Testis (tissue), 3 donors: Measurements from ENCODE around the gene ARHGDIA. TPM values are rescaled to one million over a fixed set of nuclear protein-coding genes. Genes with fewer than 3 reads are reported as not detected.

Experiments used
- DNase-seq: peaks from one replicate; pipeline ENCODE4 v3.0.0-alpha.2; 2019
- H3K27ac ChIP-seq, 2 donors: fragments of 200-600 bp; sonication (generic); one replicate each; pipeline ENCODE4 v1.5.1; 2019
- H3K27me3 ChIP-seq: fragments of 200-600 bp; sonication (generic); one replicate; pipeline ENCODE4 v1.5.1; 2019
- H3K36me3 ChIP-seq: fragments of 200-600 bp; sonication (generic); one replicate; pipeline ENCODE4 v1.5.1; 2017; ENCODE audit warnings: low read depth; ENCODE audit errors: missing control alignments
- H3K4me1 ChIP-seq: fragments of 200-600 bp; sonication (generic); one replicate; pipeline ENCODE4 v1.5.1; 2019
- H3K4me3 ChIP-seq, 2 donors: fragments of 200-600 bp; sonication (generic); one replicate each; pipeline ENCODE4 v1.5.1; 2017 to 2019
- H3K9me3 ChIP-seq: fragments of 200-600 bp; sonication (generic); one replicate; pipeline ENCODE4 v1.5.1; 2017
- POLR2A ChIP-seq: fragments of 450-650 bp; IDR thresholded peaks from one replicate; pipeline ENCODE4 v1.6.1; 2017; ENCODE audit warnings: antibody characterized with exemption, mild to moderate bottlenecking, moderate library complexity
- WGBS, 2 donors: methylation state at CpG; one replicate each; pipeline ENCODE4 v1.1.5; 2018; 5-methylcytosine and 5-hydroxymethylcytosine counted together
- intact Hi-C: fragments of 100-400 bp; cut with DNase I; formaldehyde crosslinking; loops from one replicate; pipeline ENCODE4 v1.15.1; 2023; ENCODE audit warnings: low total_unique reads
- polyA plus RNA-seq: library from polyadenylated mRNA; stranded (reverse); fragments of 350-450 nt; fragmentation: Illumina TruSeq; extraction: RNeasy Lipid Tissue Mini Kit (QIAGEN cat#74804); gene quantifications from one replicate; pipeline ENCODE4 v1.2.3, GENCODE V29; 2014; ENCODE audit warnings: low read depth, low replicate concordance; ENCODE audit not compliant: insufficient read depth
- total RNA-seq, 2 donors: library from RNA; depleted of rRNA; stranded (reverse); fragments of >200 nt; gene quantifications; one replicate each; pipeline ENCODE4 v1.2.3, GENCODE V29; 2016
- TF ChIP-seq, protein P1 (sequence below), 3 experiments: fragments of 450-650 bp in 2 of 3; fragments of 200-600 bp in 1 of 3; sonication (generic) in 1 of 3; IDR thresholded peaks; one replicate each; pipeline ENCODE4 v1.5.1; 2016 to 2019; ENCODE audit warnings: antibody characterized with exemption in 3 of 3, mild to moderate bottlenecking in 2 of 3, moderate library complexity in 1 of 3

The ARHGDIA gene
- total and polyA plus RNA-seq, 3 donors from 2014 or later, result 135 to 201 (median 161) TPM

DNA sequence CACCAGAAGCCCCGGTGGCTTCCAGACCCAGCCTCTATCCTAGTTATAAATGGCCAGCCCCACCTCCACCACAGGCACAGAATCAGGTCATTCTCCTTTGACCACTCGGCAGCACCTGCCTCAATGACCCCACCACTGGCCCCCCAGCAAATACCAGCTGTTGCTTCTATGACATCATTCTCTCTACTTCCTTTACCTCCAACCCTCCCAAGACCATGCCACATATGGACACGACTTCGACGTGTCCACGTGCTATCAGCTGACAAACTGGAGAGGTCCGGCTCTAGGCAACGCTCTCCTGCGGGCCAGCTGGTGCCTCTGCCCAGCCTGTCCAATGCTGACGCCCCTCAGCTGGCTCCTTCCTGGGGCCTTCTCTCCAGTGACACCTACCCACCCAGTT lies 14.3 kb upstream of the ARHGDIA start:
- 86% methylated on average over 10 of the region's 10 CpGs for WGBS, 2 donors
- no peak overlapping the region for H3K27ac ChIP-seq
- intact Hi-C loops, result no loop called here
- no peaks in the 10 kb centered on the region for H3K9me3 ChIP-seq
- H3K4me3 ChIP-seq, result no peak overlapping the region
- no peaks in the 10 kb centered on the region for H3K36me3 ChIP-seq
- no peak for TF ChIP-seq POLR2A
- TF ChIP-seq, protein P1, sequence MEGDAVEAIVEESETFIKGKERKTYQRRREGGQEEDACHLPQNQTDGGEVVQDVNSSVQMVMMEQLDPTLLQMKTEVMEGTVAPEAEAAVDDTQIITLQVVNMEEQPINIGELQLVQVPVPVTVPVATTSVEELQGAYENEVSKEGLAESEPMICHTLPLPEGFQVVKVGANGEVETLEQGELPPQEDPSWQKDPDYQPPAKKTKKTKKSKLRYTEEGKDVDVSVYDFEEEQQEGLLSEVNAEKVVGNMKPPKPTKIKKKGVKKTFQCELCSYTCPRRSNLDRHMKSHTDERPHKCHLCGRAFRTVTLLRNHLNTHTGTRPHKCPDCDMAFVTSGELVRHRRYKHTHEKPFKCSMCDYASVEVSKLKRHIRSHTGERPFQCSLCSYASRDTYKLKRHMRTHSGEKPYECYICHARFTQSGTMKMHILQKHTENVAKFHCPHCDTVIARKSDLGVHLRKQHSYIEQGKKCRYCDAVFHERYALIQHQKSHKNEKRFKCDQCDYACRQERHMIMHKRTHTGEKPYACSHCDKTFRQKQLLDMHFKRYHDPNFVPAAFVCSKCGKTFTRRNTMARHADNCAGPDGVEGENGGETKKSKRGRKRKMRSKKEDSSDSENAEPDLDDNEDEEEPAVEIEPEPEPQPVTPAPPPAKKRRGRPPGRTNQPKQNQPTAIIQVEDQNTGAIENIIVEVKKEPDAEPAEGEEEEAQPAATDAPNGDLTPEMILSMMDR (IDR thresholded peaks at IDR 0.05), result no peak
- H3K27me3 ChIP-seq, result no peaks in the 10 kb centered on the region
- DNase-seq, result no peak
- H3K4me1 ChIP-seq, result peaks cover 6% of the 10 kb centered on the region

DNA sequence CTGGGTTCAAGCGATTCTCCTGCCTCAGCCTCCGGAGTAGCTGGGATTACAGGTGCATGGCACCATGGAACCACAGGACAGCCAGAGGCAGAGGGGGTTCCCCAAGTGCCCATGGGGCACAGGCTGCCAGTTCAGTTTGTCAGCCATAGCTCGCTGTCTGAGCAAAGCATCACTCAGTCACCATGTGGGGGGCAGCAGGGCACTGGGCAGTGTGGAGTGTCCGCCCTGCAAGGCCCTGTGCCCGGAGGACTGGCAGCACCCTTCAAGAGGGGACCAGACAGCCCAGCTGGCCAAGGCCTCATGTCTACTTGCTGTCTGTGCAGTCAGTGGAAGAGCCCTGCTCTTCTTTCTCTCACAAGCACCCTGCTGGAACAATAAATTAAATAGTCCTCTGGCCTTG lies 13.8 kb upstream of the ARHGDIA start:
- no peak overlapping the region for H3K4me3 ChIP-seq
- H3K27me3 ChIP-seq, result no peaks in the 10 kb centered on the region
- no peaks in the 10 kb centered on the region for H3K36me3 ChIP-seq

DNA sequence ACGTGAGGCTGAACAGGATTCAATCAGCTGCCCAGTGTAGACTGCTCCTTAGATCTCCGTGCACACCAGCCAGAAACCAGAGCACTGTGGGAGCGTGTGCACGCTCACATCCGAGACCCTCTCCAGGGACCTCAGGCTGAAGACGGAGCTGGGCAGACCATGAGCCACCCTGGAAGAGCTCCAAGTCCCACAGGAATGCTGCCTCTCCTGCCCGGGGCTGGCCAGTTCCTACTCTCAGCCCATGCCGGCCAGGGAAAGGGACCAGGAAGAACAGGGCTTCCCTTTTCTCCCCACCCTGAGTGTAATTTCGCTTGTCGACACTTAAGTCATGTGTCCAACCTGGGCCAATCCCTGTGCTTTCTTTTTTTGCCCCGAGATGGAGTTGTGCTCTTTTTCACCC lies 13.4 kb upstream of the ARHGDIA start:
- 45 to 59% methylated on average over 10 to 11 of the region's 11 CpGs for WGBS, 2 donors

More for the DNA sequence above, 13.8 kb upstream of the ARHGDIA start:
- no peak for DNase-seq
- 90 to 91% methylated on average over 3 to 5 of the region's 5 CpGs for WGBS, 2 donors
- peaks cover under 1% of the 10 kb centered on the region for H3K4me1 ChIP-seq
- intact Hi-C loops, result no loop called here
- TF ChIP-seq, protein P1 (IDR thresholded peaks at IDR 0.05), result no peak
- no peak for TF ChIP-seq POLR2A
- H3K9me3 ChIP-seq, result no peaks in the 10 kb centered on the region
- H3K27ac ChIP-seq, result no peak overlapping the region

DNA sequence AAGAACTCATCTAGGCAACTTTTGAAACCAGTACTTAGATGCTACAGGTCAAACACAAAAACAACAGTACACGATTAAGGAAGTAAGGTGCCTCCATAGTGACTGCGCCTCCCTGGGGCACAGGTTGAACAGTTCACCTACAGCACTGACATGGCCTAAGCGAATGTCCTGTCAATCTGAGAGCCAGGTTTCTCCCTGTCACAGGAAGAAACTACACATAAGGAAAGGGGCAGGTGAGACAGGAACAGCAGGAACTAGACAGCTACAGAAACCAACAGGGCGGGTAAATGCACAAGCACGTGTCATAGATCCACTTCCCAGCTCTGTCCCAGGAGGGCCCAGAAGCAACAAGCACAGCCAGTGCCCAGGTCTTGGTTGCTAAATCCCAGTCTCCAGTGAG lies 8.0 kb upstream of the ARHGDIA start:
- Histone ChIP-seq H3K9me3 (no peaks in the 10 kb centered on the region), H3K36me3 (no peaks in the 10 kb centered on the region), H3K27me3 (no peaks in the 10 kb centered on the region), H3K4me1 (no peaks in the 10 kb centered on the region), H3K27ac (no peak overlapping the region), H3K4me3 (no peak overlapping the region)
- DNase-seq, result no peak
- intact Hi-C loops, result no loop called here
- no peak for TF ChIP-seq POLR2A
- TF ChIP-seq, protein P1 (IDR thresholded peaks at IDR 0.05), result no peak
- 85 to 86% methylated on average over 5 of the region's 5 CpGs for WGBS, 2 donors

More for the DNA sequence above, 13.4 kb upstream of the ARHGDIA start:
- no peaks in the 10 kb centered on the region for H3K36me3 ChIP-seq
- no peaks in the 10 kb centered on the region for H3K27me3 ChIP-seq
- intact Hi-C loops, result no loop called here
- no peaks in the 10 kb centered on the region for H3K4me1 ChIP-seq
- no peak for DNase-seq
- H3K9me3 ChIP-seq, result no peaks in the 10 kb centered on the region
- H3K27ac ChIP-seq, result no peak overlapping the region
- TF ChIP-seq POLR2A, result no peak
- TF ChIP-seq, protein P1 (IDR thresholded peaks at IDR 0.05), result no peak
- no peak overlapping the region for H3K4me3 ChIP-seq

DNA sequence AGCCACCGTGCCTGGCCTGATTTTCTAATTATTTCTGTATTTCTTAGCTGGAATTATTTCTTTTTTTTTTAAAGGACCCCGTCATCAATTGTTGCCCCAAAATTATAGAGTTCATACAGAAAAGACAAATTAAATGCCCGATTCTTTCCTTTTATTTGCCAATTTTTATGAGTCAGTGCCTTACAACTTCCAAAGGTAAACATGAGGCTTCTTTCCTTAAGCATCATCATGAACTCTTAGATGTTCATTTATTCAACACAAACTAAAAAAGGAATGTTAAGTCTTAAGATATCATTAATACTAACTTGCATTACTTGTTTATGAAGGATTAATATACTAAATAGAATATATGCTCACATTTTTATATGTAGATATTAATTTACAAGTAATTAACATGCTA lies 7.2 kb upstream of the ARHGDIA start:
- WGBS, 2 donors, result 84 to 96% methylated on average over 3 of the region's 3 CpGs
- H3K27ac ChIP-seq, result no peak overlapping the region
- H3K36me3 ChIP-seq, result no peaks in the 10 kb centered on the region
- TF ChIP-seq, protein P1 (IDR thresholded peaks at IDR 0.05), result no peak
- TF ChIP-seq POLR2A, result no peak
- H3K4me3 ChIP-seq, result no peak overlapping the region
- no peaks in the 10 kb centered on the region for H3K4me1 ChIP-seq
- intact Hi-C loops, result no loop called here
- DNase-seq, result no peak
- no peaks in the 10 kb centered on the region for H3K9me3 ChIP-seq
- no peaks in the 10 kb centered on the region for H3K27me3 ChIP-seq
